ENCODE measurements around the gene CACUL1. TPM values are rescaled to one million over a fixed set of nuclear protein-coding genes. Genes with fewer than 3 reads are reported as not detected.

CACUL1 gene
- total RNA-seq, 2 experiments from 2014 or later, result 12.0 to 27.6 TPM

- peaks cover 4% of the 10 kb centered on the region; the same call in 1 of the 2 replicates for H4K20me1 ChIP-seq (ENCODE audit: insufficient read depth, low read length)
- peaks cover 3% of the 10 kb centered on the region; the same call in 1 of the 2 replicates for H3K36me3 ChIP-seq (ENCODE audit: insufficient read depth, low read length)
- no peaks in the 10 kb centered on the region for H3K4me1 ChIP-seq (ENCODE audit: insufficient read depth, low read length, poor library complexity, severe bottlenecking)
- no peak overlapping the region for H2AFZ ChIP-seq (ENCODE audit: low read length)
- DNase-seq (ENCODE audit: low spot score), result no peak
- no peaks in the 10 kb centered on the region for H3K9me2 ChIP-seq (ENCODE audit: insufficient read depth, low read length)
- TF ChIP-seq CTCF (conservative IDR thresholded peaks at IDR 0.05; ENCODE audit: low read length), result no peak
- no peak for TF ChIP-seq EZH2phosphoT487 (IDR thresholded peaks at IDR 0.05; ENCODE audit: borderline replicate concordance, low read depth, low read length)
- no peak overlapping the region for H3K4me2 ChIP-seq (ENCODE audit: low read length)
- no peak overlapping the region for H3K4me3 ChIP-seq (ENCODE audit: low read depth, low read length, poor library complexity, severe bottlenecking)
- no peak overlapping the region for H3K27ac ChIP-seq (ENCODE audit: low read depth, low read length, poor library complexity, severe bottlenecking)
- H3K79me2 ChIP-seq (ENCODE audit: insufficient read depth, low read depth, low read length), result peaks cover 66% of the 10 kb centered on the region
- intact Hi-C loops (cut with micrococcal nuclease; ENCODE audit: unreplicated experiment), result no loop called here
- BruUV-seq (replicated peaks), result no TSS peak
- ChIA-PET POLR2A (no interaction called here), CTCF (ENCODE audit: unreplicated experiment) (no interaction called here)
- H3K9me3 ChIP-seq (ENCODE audit: low read length), result no peaks in the 10 kb centered on the region
Observed at GRCh38 chr10:118742782-118743181, 12.0 kb downstream of the CACUL1 start.

- POLR2A ChIA-PET, result interaction anchor here (1.1 kb wide), 1 partner anchor 9 kb away, joined by 3 read pairs; no protein-coding TSS in a partner anchor
- no peaks in the 10 kb centered on the region for H3K9me3 ChIP-seq (ENCODE audit: low read length)
- no peak overlapping the region for H2AFZ ChIP-seq (ENCODE audit: low read length)
- H3K27ac ChIP-seq (ENCODE audit: low read depth, low read length, poor library complexity, severe bottlenecking), result no peak overlapping the region
- TF ChIP-seq CTCF (conservative IDR thresholded peaks at IDR 0.05; ENCODE audit: low read length), result no peak
- no peak for TF ChIP-seq EZH2phosphoT487 (IDR thresholded peaks at IDR 0.05; ENCODE audit: borderline replicate concordance, low read depth, low read length)
- H3K4me3 ChIP-seq (ENCODE audit: low read depth, low read length, poor library complexity, severe bottlenecking), result no peak overlapping the region
- H3K4me2 ChIP-seq (ENCODE audit: low read length), result no peak overlapping the region
- peaks cover 11% of the 10 kb centered on the region; the same call in 1 of the 2 replicates for H4K20me1 ChIP-seq (ENCODE audit: insufficient read depth, low read length)
- no peaks in the 10 kb centered on the region for H3K36me3 ChIP-seq (ENCODE audit: insufficient read depth, low read length)
- H3K79me2 ChIP-seq (ENCODE audit: insufficient read depth, low read depth, low read length), result peaks cover 66% of the 10 kb centered on the region
- intact Hi-C loops (cut with micrococcal nuclease; ENCODE audit: unreplicated experiment), result no loop called here
- H3K9me2 ChIP-seq (ENCODE audit: insufficient read depth, low read length), result no peaks in the 10 kb centered on the region
- no TSS peak for BruUV-seq (replicated peaks)
- CTCF ChIA-PET (ENCODE audit: unreplicated experiment), result no interaction called here
- no peaks in the 10 kb centered on the region for H3K4me1 ChIP-seq (ENCODE audit: insufficient read depth, low read length, poor library complexity, severe bottlenecking)
- no peak for DNase-seq (ENCODE audit: low spot score)
Observed at GRCh38 chr10:118742032-118742431, 12.7 kb downstream of the CACUL1 start.

- Histone ChIP-seq H3K27ac (ENCODE audit: low read depth, low read length, poor library complexity, severe bottlenecking) (no peak overlapping the region), H3K4me3 (ENCODE audit: low read depth, low read length, poor library complexity, severe bottlenecking) (no peak overlapping the region), H3K4me1 (ENCODE audit: insufficient read depth, low read length, poor library complexity, severe bottlenecking) (no peaks in the 10 kb centered on the region), H4K20me1 (ENCODE audit: insufficient read depth, low read length) (peaks cover 29% of the 10 kb centered on the region; the same call in 1 of the 2 replicates), H3K4me2 (ENCODE audit: low read length) (no peak overlapping the region), H3K79me2 (ENCODE audit: insufficient read depth, low read depth, low read length) (peaks cover 62% of the 10 kb centered on the region), H2AFZ (ENCODE audit: low read length) (no peak overlapping the region), H3K36me3 (ENCODE audit: insufficient read depth, low read length) (no peaks in the 10 kb centered on the region), H3K9me3 (ENCODE audit: low read length) (no peaks in the 10 kb centered on the region), H3K9me2 (ENCODE audit: insufficient read depth, low read length) (no peaks in the 10 kb centered on the region)
- ChIA-PET CTCF (ENCODE audit: unreplicated experiment) (no interaction called here), POLR2A (interaction anchor here (0.5 to 1.1 kb wide), 5 partner anchors 9 to 1749 kb away, joined by 3 to 5 read pairs (median 4); no protein-coding TSS in a partner anchor)
- no TSS peak for BruUV-seq (replicated peaks)
- intact Hi-C loops (cut with micrococcal nuclease; ENCODE audit: unreplicated experiment), result no loop called here
- TF ChIP-seq EZH2phosphoT487 (IDR thresholded peaks at IDR 0.05; ENCODE audit: borderline replicate concordance, low read depth, low read length) (no peak), CTCF (conservative IDR thresholded peaks at IDR 0.05; ENCODE audit: low read length) (no peak)
- no peak for DNase-seq (ENCODE audit: low spot score)
Observed at GRCh38 chr10:118738406-118738805, 16.4 kb downstream of the CACUL1 start.
